Upper lobe of right lung (tissue), 1 donor: ENCODE data around the gene MPND. TPM values are rescaled to one million over a fixed set of nuclear protein-coding genes. Genes with fewer than 3 reads are reported as not detected.

ENCODE experiments used
- ATAC-seq: fragments of 200-7000 bp; cut with Tn5 transposase; one replicate; pipeline ENCODE4 v1.9.1; 2020; ENCODE audit warnings: mild to moderate bottlenecking, moderate library complexity
- DNase-seq: peaks from one replicate; pipeline ENCODE4 v3.0.0-alpha.2; 2020
- H3K27ac ChIP-seq: fragments of 200-600 bp; one replicate; pipeline ENCODE4 v1.8.0; 2022
- H3K27me3 ChIP-seq: fragments of 200-600 bp; one replicate; pipeline ENCODE4 v1.8.0; 2022; ENCODE audit warnings: mild to moderate bottlenecking
- H3K36me3 ChIP-seq: fragments of 200-600 bp; one replicate; pipeline ENCODE4 v1.8.0; 2022
- H3K4me1 ChIP-seq: fragments of 200-600 bp; one replicate; pipeline ENCODE4 v1.8.0; 2022
- H3K4me3 ChIP-seq: fragments of 200-600 bp; one replicate; pipeline ENCODE4 v1.8.0; 2022; ENCODE audit warnings: mild to moderate bottlenecking
- H3K9me3 ChIP-seq: fragments of 200-600 bp; one replicate; pipeline ENCODE4 v1.8.0; 2022
- CTCF ChIP-seq: fragments of 200-600 bp; IDR thresholded peaks from one replicate; pipeline ENCODE4 v1.8.0; 2022; ENCODE audit warnings: antibody characterized with exemption
- intact Hi-C: fragments of 100-400 bp; cut with DNase I; formaldehyde crosslinking; loops from one replicate; pipeline ENCODE4 v1.11.0; 2022
- total RNA-seq: library from RNA; stranded (reverse); fragmentation: NEBNext Ultra II Directional; extraction: Animal tissue kit (Norgen Biotek cat#: 25700); gene quantifications from one replicate; pipeline ENCODE4 v1.2.1, GENCODE V29; 2021
- donor health status: DM: no; HTN: yes; CAD: no; lungs with severe emphysema.

MPND gene
- total RNA-seq, 1 donor from 2014 or later, result 29.3 TPM

- DNase-seq, result no peak
- Histone ChIP-seq H3K9me3 (no peaks in the 10 kb centered on the region), H3K27ac (peak overlapping the region; percentile 80), H3K27me3 (no peaks in the 10 kb centered on the region), H3K36me3 (peaks cover 19% of the 10 kb centered on the region), H3K4me3 (peak overlapping the region; percentile 10), H3K4me1 (peaks cover 63% of the 10 kb centered on the region)
- ATAC-seq, result no peak
- intact Hi-C loops, result no loop called here
- no peak for TF ChIP-seq CTCF
These were observed 47.4 kb downstream of the MPND start for GRCh38 chr19:4390567-4391305.

GRCh38 chr19:4391306-4391693, 47.9 kb downstream of the MPND start:
- peaks cover 23% of the 10 kb centered on the region for H3K36me3 ChIP-seq
- H3K4me3 ChIP-seq, result no peak overlapping the region
- no peak for ATAC-seq
- intact Hi-C loops, result no loop called here
- no peaks in the 10 kb centered on the region for H3K9me3 ChIP-seq
- peak overlapping the region; percentile 80 for H3K27ac ChIP-seq
- peaks cover 63% of the 10 kb centered on the region for H3K4me1 ChIP-seq
- TF ChIP-seq CTCF, result no peak
- no peak for DNase-seq
- no peaks in the 10 kb centered on the region for H3K27me3 ChIP-seq

- Histone ChIP-seq H3K4me1 (peaks cover 66% of the 10 kb centered on the region), H3K9me3 (no peaks in the 10 kb centered on the region), H3K27ac (peak overlapping the region; percentile 80), H3K4me3 (no peak overlapping the region), H3K27me3 (no peaks in the 10 kb centered on the region), H3K36me3 (peaks cover 23% of the 10 kb centered on the region)
- intact Hi-C loops, result no loop called here
- TF ChIP-seq CTCF, result no peak
- ATAC-seq, result peak; percentile 27
- DNase-seq, result no peak
These were observed 48.5 kb downstream of the MPND start for GRCh38 chr19:4391701-4392483.

GRCh38 chr19:4393947-4394590, 50.7 kb downstream of the MPND start:
- DNase-seq (no peak), ATAC-seq (no peak)
- no peak overlapping the region for H3K4me3 ChIP-seq
- no peak overlapping the region for H3K27ac ChIP-seq
- H3K4me1 ChIP-seq, result peaks cover 77% of the 10 kb centered on the region
- H3K27me3 ChIP-seq, result no peaks in the 10 kb centered on the region
- TF ChIP-seq CTCF, result no peak
- no peaks in the 10 kb centered on the region for H3K9me3 ChIP-seq
- intact Hi-C loops, result no loop called here
- peaks cover 18% of the 10 kb centered on the region for H3K36me3 ChIP-seq

- peaks cover 18% of the 10 kb centered on the region for H3K36me3 ChIP-seq
- no peaks in the 10 kb centered on the region for H3K27me3 ChIP-seq
- ATAC-seq (no peak), DNase-seq (no peak)
- no peak for TF ChIP-seq CTCF
- no peaks in the 10 kb centered on the region for H3K9me3 ChIP-seq
- H3K4me3 ChIP-seq, result no peak overlapping the region
- peaks cover 61% of the 10 kb centered on the region for H3K4me1 ChIP-seq
- H3K27ac ChIP-seq, result peak overlapping the region; percentile 36
- intact Hi-C loops, result no loop called here
These were observed 53.8 kb downstream of the MPND start for GRCh38 chr19:4396949-4397783.
